Activated effector memory CD4-positive, alpha-beta T cell treated with anti-CD3 and anti-CD28 coated beads, Interleukin-2, amount 50 U/mL, for 16 hours (primary cell): ENCODE results near the gene SORCS2.
A peak's percentile ranks its signal among the peaks of the same experiment; 100 is the strongest.

Source experiments
- DNase-seq: peaks from one replicate; pipeline ENCODE4 v3.0.0-alpha.2; 2020

The SORCS2 gene

DNA sequence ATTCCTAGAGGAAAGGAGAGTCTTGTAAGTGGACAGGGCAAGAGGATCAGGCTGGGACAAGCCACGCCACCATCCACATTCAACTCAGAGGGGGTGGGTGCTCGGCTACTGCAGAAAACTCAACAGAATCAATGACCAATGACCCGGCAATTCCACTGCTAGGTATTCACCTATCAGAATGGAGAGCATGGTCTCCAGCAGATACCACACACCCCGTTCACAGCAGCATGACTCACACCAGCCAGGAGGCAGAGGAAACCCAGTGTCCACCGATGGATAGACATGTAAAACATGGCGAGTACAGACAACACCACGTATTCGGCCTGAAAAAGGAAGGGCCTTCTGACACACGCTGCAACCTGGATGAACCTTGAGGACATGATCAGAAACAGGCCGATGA, 571.5 kb downstream of the SORCS2 start:
- no peak for DNase-seq

DNA sequence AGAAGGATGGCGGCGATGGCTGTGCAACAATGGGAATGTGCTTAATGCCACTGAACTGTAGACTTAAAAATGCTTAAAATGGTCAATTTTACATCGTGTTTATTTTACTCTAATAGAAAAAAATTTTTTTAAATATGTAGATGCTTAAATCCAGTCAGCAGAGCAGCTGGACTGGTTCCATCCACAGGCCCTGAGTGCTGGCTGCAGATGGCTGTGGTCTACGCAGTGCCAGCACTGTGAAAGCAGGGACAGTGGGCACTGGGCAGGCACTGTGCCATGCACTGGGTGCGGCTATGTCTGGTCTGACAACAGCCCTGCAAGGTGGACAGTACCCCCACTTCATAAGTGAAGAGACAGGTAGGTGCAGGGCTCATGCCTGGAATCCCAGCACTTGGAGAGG, 572.1 kb downstream of the SORCS2 start:
- no peak for DNase-seq

DNA sequence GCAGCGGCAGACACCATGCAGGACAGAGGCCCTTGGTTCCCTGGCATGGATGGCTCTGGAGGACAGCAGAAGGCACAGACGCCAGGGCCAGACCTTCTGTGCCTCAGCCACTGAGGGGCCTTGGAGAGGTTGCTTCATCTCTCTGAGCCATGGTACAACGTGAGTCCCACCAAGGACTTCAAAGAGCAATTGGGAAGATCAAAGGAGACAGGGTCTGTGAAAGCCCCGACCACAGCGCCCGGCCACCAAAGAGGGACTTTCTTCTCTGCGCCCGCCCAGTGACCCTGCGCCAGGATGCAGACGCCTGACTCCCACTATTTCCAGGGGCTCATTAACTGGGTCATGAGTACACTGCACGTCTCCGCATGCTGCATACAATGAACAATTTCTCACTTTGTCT, 573.3 kb downstream of the SORCS2 start:
- DNase-seq = no peak

DNA sequence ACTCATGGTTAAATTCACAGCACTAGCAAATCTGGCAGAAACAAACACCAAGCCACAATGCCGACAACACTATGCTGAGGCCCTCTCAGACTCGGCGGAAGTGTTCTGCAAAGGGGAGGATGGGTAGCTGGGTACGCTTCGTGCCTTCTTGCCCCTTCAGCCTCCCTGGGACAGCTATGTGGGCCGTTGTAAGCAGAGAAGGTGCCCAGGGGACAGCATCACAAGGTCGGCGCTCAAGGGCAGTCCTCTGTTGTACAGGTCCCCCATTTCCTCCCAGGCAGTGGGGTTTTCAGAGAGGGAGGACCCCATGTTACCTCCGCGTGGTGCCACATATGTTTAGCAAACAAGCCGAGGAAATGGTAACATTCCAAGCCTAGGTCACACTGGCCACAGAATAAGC, 573.7 kb downstream of the SORCS2 start:
- no peak for DNase-seq

DNA sequence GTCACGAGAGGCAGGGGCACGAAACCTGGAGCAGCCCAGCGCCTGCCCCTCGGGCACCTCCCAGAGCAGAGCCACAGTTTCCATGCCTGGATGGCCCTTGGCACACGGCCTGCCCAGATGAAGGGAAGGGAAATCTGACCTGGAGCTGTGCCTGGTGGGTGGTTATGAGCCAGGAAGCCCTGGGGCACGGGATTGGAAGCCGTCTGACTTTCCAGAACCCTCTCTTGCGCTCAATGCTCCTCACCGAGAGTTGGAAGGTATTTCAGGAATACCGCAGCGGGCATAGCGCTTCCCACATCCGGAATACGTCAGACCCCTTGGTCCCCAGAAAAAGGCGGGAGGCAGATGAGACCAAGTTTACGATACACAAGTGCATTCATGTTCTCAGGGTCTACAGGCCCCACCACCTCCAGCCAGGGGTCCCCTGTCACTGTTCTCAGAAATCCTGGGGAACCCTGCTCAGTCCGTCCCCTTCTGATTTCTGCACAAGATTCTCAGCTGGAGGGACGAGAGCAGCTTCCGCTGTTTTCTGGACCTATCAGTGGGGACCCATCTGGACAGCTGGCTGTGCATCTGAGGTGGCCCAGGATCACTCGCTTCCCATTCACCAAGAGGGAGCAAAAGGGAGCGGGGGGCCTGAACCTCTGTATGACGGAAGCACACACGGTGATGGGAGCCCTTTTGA, 574.5 kb downstream of the SORCS2 start:
- no peak for DNase-seq

DNA sequence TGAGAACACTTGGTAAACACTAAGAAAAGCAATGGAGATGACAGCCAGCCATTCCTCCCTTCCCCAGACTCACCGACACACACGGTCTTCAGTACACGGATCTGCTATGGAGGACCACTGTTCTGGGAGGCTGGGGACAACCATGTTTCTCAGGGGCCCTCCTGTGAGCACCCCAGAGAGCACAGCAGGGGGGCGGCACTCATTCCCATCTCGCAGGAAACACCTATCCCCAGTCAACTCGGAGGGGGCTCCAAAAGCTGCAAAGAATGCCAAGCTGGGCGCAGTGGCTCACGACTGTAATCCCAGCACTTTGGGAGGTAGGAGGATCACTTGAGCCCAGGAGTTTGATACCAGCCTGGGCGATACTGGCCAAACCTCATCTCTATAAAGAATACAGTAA, 575.2 kb downstream of the SORCS2 start:
- no peak for DNase-seq

DNA sequence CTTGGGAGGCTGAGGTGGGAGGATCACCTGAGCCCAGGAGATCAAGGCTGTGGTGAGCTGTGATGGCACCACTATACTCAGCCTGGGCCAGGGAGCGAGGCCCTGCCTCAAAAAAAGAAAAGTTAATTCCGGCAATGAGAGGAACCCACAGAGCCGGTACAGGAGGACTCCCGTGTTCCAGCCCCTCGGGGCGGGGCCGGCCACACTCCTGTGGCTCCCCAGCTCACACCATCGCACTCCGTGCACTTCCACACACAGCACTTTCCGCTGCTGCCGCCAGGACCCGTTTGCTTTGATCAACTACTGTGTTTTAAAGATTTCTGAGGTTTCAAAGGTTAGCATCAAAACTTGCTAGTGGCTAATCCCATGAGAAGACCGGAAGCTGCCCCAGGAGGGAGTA, 575.6 kb downstream of the SORCS2 start:
- no peak for DNase-seq

DNA sequence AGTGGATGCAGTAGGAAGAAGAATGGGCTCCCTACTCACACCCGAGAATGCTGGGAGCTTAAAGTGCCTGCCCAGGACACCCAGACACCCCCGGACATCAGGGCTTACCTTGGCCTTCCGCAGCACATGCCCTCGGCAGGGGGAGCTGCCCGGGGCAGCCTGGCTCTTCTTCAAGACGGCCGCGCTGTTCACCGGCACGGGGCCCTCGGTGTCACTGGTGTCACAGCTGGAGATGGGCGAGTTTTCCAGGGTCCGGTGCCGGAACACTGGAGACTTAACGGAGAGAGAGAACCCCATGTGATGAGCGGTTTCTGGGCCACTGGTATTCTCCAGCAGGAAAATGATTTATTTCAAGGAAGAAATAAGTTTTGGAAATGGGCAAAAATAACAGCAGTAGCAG, 576.4 kb downstream of the SORCS2 start:
- DNase-seq = peak; percentile 53

DNA sequence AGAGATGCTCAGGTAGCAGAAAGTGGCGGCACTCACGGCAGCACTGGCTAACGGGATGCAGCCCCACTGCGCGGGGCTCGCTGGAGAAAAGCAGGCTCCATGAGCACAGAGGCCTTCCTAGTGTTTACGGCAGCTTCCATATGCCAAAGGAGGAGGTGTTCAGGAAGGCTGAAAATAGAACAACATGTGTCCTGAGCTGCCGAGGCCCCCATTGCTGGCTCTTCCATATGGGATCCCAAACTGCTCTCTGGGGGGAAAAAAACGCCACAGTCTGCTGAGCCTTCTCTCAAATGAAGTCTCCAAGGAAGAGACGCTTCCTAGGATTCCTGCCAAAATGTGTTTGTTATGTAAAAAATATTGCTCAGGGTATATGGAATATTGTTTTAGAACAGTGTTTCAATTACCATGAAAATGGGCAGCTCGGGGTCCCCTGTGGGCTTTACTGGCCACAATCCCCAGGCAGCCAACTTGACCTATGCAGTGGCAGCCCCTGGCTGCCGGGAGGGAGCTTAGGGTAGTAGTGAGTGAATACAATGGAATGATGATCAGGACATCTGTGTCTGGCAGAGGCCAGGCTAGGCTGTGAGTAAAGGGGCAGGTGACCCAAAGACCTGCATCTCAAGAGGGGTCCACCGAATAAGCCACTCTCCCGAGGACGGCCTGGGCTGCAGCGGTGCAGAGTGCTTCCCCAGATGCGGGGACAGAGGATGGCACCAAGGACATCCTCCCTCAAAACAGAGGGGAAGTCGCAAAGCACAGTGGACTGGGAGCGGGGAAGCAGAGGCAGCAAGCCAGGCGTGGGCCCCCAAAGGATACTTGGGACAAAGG, 577.3 kb downstream of the SORCS2 start:
- DNase-seq = peak; percentile 58

DNA sequence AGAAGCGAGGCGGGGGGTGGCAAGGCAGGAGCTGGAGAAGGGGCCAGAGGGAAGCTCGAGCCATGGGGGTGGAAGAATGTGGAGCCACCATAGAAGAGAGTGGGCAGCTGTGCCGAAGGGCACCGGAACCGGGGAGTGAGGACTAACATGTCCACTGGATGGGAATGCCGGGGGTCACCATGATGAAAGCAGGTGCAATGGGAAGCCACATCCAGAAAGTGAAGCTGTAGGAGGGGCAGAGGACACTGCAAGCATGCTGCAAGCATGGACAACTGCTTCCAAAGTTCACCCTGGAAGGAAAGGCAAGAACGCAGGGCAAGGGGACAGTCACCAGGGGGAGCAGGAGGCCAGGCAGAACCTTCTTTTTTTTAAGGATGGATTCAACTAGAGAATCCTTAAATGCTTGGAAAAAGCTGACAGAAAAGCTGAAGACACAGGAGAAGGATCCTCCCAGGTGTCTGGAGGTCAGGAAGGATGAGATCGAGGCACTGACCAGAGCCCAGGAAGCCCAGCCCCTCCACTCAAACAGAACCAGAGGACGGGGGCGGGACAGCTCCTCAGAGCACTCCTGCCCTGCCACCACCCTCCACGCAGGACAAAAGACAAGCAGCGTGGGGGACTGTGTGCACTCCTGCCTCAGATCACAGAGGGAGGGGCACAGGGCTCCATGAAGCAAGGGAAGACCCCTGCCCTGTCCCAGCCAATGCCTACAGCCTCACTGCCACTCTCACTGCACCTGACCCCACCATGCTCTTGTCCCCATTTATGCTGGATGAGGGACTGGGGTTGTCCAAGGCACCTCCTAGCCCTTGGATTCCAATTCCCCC, 578.1 kb downstream of the SORCS2 start:
- DNase-seq = peak; percentile 63

DNA sequence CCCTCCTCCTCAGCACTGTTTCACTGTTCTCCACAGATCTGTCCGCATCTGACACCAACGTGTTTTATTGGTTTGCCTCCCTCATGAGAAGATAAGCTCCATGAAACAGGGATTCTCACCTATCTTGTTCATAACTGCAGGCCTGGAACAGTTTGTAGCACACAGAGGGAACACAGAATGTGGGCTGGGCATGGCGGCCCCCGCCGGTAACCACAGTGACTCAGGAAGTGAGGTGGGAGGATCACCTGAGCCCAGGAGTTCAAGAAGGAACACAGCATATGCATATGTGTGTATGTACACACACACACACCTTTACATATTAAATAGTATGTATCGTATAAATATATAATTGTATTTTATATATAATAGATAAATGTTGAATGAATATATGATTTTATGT, 578.7 kb downstream of the SORCS2 start:
- peak; percentile 82 for DNase-seq

DNA sequence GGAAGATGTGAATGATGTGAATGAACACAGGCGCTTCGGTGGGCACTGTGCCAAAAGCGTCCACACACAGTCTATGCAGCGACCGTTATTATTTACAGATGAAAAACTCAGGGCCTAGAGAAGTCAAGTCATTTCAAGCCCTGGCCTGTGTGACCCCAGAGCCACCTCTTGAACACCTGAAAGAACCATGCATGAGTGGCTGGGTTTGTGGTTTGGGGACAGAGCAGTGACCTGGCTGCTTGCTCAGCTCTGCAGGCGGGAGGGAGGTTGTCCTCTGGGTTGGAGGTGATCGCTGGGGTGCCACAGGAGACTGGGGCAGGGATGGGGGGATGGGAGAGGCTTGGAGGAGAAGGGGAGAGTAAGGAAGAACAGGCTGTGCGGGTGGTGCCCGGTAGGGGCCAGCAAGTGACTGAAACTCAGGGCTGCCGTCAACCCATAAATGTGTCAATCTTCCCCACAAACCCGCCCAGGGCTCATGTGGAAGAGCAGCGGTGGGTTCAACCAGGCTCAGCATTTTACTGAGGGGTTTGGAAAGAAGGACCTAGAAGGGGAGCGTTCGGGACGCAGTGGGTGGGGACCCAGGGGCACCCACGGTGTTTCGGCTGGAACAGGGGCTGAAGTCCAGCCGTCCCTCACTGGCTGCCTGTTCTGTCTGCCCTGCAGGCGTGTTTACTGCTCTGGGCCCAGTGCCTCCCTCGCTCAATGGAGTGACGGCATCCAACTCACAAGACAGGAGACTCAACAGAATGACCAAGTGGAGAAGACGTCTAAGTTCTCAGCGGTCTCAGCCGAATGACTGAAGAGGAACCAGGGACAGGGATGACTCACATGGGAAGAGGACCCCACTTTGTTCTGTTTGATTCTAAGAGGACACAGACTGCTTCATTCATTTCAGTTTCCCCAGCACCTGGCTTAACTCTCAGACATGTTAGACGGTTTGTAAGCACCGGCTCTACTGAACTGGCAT, 579.5 kb downstream of the SORCS2 start:
- peak; percentile 60 for DNase-seq

DNA sequence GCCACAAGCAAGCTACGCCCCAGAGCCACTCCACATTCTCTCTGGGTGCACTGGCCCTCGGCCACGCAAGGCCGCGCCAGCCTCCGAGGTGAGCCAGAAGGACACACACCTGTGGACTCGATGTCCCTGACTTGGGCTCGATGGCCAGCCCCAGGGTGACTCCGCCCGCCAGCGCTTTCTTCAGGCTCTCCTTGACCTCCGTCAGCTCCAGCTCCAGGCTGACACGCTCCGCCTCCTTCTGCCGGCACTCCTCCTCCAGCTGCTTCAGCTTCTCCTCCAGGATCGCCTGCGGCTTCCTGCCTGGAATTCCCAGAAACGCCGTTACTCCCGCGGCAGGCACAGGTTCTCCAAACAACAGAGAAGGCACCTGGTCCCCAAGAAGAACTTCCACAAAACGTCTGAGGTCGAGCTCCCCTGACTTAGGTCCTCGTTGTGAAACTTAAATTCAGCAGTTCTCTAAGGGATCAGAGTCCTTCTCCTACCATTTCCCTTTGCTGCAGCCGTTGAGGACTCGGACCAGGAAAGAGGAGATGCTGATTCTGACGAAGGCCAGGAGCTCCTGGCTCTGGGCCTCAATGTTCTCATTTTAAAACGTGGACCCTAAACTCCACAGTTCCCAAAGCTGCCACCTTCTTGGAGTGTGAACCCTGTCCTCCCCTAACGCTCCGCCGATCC, 580.5 kb downstream of the SORCS2 start:
- peak; percentile 60 for DNase-seq

DNA sequence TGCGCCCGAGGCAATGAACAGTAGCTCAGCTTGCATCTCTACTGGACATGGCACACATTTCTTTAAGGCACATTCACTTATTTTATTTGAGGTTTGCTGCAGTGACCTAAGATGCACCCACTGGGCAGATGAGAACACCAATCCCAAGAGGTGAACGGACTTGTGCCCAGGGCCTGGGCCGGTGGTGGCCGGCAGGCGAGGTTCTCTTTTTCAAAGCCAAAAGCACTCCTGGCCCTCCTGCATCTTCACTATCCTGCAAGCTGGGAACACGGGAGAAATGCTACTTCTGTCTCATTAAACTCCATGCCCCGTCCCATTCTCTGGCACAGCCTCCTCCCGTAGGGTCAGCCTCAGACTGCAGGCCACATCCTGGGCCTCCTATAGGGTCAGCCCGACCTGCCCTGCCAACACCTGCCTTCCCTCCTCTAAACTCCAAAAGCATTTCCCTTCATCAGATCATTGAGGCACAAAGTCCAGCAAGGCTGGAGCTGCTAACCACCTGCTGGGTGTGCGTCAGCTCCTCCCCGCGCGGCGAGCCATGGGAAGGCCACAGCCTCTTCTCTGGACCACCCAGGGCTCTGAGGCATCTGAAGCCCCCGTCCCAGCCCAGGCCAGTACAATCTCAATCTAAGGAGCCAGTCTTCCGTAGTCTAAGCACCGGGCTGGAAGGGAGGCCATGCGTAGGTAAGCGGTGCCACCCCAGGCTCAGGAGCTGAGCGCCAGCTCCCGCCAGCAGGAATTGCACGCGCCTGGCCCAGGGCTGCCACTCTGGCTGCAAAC, 581.3 kb downstream of the SORCS2 start:
- DNase-seq = peak; percentile 17

DNA sequence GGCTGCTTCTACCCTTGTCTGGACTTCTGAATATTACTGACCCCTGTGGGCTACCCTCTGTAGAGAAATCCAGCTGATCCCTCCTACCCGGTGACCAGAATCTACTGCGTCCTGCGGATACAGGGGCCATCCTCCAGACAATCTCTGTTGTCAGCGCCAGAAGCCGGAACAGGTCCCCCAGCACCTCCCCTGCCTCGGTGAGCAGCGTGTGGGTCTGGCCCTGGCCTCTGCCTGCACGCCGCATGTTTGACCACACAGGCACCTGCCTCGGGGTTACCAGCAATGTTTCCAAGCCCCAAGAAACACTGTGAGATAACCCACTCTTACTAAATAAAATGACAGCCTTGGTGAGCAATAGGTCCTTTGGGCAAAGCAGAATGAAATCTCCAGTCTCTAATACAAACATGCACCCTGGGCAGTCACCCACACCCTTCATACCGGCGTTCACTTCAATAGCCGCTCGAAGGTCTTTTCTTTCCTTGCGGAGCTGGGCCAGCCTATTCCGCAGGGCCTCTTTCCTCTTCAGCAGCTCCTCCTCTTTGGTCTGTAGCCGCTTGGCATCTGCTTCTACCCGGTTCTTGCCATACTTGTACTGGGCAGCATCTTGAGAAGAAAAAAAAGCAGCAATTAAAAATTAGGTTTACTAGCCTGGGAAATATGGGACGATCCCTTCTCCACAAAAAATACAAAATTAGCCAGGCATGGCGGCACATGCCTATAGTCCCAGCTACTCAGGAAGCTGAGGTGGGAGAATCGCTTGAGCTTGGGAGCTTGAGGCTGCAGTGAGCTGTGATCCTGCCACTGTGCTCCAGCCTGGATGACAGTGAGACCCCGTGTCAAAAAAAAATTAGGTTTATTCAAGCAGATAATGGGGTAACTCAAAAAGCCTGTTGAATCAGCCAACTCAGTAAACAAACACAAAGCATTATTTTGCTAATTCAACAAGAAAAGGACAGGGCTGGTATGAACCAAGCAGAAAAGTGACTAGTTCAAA, 582.3 kb downstream of the SORCS2 start:
- DNase-seq = peak; percentile 41

DNA sequence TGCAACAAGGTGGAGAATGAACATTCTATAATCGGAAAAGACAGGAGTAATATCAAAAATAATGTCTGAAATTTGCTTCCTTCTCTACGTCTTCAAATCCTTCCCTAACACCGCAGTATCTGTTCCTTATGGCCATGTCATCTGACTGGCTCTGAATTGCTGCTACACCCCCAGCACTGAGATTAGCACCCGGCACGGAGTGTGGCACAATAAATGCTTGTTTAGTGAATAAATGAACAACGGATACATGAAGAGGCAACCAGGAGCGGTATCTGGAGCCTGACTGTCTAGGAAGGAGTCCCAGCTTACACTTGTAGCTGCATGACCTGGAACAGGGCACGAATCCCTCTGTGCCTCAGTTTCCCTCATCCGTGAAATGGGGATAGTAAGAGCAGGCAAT, 583.1 kb downstream of the SORCS2 start:
- peak; percentile 38 for DNase-seq

DNA sequence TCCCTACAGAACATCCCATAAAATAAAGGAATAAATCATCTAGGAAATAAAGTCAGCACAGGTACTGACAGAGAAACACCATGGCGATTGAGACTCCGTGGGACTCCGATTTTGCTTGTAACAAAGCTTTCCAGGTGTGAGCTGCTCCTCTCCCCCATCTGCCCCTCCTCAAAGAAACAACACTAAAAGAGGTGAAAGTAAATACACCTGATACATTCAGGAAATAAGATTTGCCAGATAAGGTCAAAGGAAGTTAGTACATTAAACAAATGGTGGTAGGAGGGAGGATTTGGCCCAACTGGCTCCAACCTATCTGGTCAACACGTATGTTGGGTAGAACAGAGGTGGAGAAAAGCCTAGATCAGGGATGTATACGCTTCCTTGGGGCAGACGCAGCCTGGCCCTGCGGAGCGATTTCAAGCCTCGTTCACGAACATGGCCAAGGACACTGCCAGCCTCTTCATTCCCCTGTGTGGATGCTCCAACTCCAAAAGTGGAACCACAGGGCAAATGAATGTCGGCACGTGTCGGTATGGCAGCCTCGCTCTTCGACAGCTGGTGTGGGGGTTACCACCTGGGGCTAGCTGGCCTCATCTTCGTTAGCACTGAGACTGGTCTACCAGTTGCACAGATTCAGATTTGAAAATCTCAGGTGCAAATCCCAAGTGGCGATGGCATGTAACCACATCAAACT, 584.8 kb downstream of the SORCS2 start:
- DNase-seq = peak; percentile 31

DNA sequence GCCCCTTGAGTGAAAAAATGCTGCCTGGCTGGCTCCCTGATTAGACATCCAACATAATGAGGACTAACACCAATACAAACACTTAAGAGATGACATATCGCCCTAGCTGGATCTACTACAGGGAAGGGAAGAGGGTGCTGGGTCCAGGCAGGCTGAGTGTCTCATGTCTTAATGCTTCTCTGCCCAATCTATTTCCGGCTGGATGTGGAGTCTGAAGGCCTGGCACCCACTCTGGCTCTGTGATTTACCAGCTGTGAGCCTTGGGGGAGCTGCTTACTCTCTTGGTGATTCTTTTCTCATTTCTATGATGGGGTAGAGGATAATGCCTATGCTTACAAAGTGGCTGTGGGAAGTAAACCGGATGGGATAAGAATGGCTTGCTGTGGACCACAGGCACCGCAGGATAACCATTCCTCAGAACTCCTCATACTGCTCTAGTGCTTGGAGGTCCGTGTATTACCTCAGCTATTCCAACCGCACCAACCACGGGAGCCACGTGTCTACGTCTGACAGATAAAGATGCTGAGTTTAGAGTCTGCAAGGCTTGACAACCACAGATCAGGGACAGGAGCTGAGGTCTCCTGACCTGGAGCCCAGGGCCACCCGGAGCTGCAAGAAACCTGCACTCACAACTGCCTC, 585.7 kb downstream of the SORCS2 start:
- DNase-seq = peak; percentile 46
